Epithelial cell of esophagus (primary cell): ENCODE results near the gene ZNF236.

Experiments
- DNase-seq: peaks from one replicate; pipeline ENCODE4 v3.0.0; 2010; ENCODE audit warnings: low read depth
- H3K4me3 ChIP-seq: 2 replicates; pipeline ENCODE4 v1.5.1; 2011; ENCODE audit warnings: mild to moderate bottlenecking, low read length, control low read depth
- TF ChIP-seq, protein P1 (sequence below): IDR thresholded peaks from 2 replicates; pipeline ENCODE4 v1.5.1; 2011; ENCODE audit warnings: low read depth, mild to moderate bottlenecking, low read length, control low read depth, inconsistent platforms; ENCODE audit not compliant: insufficient read depth; ENCODE audit errors: missing control alignments

The ZNF236 gene

DNA sequence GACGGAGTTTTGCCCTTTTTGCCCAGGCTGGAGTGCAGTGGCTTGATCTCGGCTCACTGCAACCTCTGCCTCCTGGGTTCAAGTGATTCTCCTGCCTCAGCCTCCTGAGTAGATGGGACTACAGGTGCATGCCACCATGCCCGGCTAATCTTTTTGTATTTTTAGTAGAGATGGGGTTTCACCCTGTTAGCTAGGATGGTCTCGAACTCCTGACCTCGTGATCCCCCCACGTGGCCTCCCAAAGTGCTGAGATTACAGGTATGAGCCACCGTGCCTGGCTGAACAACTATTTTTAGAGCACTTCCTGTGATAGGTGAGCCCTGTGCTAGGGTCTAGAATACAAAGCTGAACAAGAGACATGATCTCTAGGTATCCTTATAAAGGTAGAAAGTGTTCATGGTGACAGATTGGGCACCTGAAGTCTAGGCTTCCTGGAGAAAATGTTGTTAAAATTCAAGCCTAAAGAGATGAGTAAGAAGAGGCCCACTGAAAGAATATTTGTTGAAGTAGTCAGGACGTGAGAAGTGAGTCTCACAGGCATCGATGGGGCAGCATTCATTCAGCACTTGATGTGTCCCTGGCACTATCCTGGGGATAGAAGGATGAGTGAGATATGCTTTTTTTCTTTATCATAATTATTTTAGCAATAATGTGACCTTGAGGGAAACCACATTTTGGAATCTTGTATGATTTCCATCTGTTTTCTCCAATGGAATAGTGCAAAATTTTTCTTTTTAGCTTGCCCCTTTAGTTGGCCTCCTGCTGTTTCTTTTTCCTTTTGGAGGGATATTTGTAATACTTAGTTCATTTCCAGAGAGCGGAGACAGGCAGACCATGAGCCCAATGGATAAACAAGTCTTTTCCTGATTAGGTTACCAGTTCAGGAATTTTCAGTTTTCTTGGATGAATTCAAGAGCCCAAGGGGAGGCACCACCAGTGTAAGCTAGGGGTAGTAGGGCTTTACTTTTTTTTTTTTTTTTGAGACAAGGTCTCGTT lies 5.1 kb downstream of the ZNF236 start:
- no peak for DNase-seq
- TF ChIP-seq, protein P1, sequence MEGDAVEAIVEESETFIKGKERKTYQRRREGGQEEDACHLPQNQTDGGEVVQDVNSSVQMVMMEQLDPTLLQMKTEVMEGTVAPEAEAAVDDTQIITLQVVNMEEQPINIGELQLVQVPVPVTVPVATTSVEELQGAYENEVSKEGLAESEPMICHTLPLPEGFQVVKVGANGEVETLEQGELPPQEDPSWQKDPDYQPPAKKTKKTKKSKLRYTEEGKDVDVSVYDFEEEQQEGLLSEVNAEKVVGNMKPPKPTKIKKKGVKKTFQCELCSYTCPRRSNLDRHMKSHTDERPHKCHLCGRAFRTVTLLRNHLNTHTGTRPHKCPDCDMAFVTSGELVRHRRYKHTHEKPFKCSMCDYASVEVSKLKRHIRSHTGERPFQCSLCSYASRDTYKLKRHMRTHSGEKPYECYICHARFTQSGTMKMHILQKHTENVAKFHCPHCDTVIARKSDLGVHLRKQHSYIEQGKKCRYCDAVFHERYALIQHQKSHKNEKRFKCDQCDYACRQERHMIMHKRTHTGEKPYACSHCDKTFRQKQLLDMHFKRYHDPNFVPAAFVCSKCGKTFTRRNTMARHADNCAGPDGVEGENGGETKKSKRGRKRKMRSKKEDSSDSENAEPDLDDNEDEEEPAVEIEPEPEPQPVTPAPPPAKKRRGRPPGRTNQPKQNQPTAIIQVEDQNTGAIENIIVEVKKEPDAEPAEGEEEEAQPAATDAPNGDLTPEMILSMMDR, result no peak
- no peak overlapping the region for H3K4me3 ChIP-seq

DNA sequence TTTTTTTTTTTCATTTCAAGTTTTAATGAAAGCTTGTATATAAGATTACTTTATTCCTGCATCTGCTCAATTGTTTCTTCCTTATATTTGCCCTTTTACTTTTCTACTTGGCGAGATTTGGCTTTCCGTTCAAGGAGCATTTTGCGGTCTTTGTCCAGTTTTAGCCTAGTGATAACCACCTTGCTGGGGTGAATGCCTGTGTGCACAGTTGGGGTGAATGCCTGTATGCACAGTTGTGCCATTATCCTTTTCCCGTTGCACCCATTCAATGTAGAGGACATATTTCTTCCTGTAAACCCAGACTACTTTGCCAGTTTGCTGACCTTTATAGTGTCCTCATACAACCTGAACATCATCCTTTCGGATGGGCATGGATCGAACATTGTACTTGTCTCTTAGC lies 12.0 kb downstream of the ZNF236 start:
- H3K4me3 ChIP-seq, result no peak overlapping the region
- TF ChIP-seq, protein P1, result no peak
- DNase-seq, result no peak

DNA sequence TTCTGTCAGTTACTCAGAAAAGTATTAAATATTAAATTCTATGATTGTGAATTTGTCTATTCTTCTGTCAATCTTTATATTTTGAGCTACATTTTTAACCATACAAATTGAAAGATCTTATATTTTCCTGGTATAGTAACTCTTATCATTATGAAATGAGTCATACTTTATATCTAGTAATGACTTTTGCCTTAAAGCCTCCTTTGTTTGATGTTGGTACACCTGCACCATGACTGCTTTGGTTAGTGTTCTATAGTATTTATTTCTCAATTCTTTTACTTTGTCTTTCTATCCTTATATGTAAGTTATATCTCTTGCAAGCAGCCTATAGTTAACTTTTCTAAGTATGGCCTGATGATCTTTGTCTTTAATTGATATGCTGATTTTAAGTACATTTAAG lies 13.0 kb downstream of the ZNF236 start:
- DNase-seq, result no peak
- TF ChIP-seq, protein P1, result no peak

DNA sequence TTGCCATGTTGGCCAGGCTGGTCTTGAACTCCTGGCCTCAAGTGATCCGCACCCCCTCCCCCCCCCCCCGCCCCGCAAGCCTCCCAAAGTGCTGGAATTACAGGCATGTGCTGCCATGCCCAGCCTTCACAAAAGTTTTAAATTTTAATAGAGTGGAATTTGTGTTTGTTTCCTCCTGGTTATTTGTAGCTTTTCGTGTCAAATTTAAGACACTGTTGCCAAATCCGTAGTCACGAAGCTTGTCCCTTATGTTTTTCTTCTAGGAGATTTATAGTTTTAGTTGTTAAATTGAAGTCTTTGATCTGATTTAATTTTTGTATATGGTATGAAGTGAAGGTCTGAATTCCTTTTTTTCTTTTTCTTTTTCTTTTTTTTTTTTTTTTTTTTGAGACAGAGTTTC lies 14.7 kb downstream of the ZNF236 start:
- DNase-seq, result no peak
- H3K4me3 ChIP-seq, result no peak overlapping the region
- TF ChIP-seq, protein P1, result no peak

More for the DNA sequence above, 13.0 kb downstream of the ZNF236 start:
- no peak overlapping the region for H3K4me3 ChIP-seq

DNA sequence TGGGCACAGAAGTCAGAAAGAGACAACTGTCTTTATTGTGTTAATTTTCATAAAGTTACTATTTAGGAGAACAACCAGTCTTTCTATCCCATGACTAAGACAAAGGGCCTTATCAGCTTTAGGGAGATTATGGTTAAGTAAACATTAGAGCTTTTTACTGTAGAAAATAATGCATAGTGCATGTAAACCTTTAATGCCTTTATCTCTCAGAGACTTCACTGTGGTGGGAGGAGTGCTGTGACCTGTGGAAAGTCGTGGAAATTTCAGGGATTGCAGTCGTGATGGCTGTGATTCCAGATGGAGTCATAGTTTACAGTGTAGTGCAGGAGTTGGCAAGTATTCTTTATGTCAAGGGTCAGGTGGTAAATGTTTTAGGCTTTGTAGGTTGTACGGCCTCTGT lies 15.8 kb downstream of the ZNF236 start:
- TF ChIP-seq, protein P1, result no peak
- H3K4me3 ChIP-seq, result no peak overlapping the region
- DNase-seq, result no peak

- TF ChIP-seq, protein P1, result no peak
- no peak for DNase-seq
- no peak overlapping the region for H3K4me3 ChIP-seq
These were observed 16.9 kb downstream of the ZNF236 start for GRCh38 chr18:76839086-76839794.
